CD4-positive, alpha-beta T cell (primary cell): ENCODE results near the gene CUTC. TPM values are rescaled to one million over a fixed set of nuclear protein-coding genes. Genes with fewer than 3 reads are reported as not detected.

Experiments
- ATAC-seq: fragments of 200-7000 bp; cut with Tn5 transposase; one replicate; pipeline ENCODE4 v1.10.0; 2022; ENCODE audit warnings: mild to moderate bottlenecking; ENCODE audit not compliant: poor library complexity
- CTCF ChIA-PET: fragments of 350-600 bp; sonication (Branson Sonifier 250); formaldehyde crosslinking; loops from one replicate; lab custom pipeline; 2021; ENCODE audit warnings: antibody characterized with exemption, inconsistent platforms; lab: Charles Lee
- POLR2A ChIA-PET: fragments of 350-600 bp; sonication (Branson Sonifier 250); formaldehyde crosslinking; loops from one replicate; lab custom pipeline; 2021; ENCODE audit warnings: antibody characterized with exemption, inconsistent platforms; lab: Charles Lee
- DNase-seq, 14 experiments: peaks; one replicate each; pipeline ENCODE4 v3.0.0-alpha.2; 2013 to 2020; ENCODE audit warnings: mixed read lengths in 2 of 14
- H3K27ac ChIP-seq, 2 donors: one replicate each; pipeline versions ENCODE4 v1.5.1 to v1.7.0; 2013; ENCODE audit warnings: low read length in 2 of 2, low read depth in 1 of 2, mild to moderate bottlenecking in 1 of 2
- H3K27me3 ChIP-seq, 2 experiments: 1 replicate in 1 of 2; 2 replicates in 1 of 2; pipeline versions ENCODE4 v1.6.1 to v1.7.0; 2013; ENCODE audit warnings: low read length in 2 of 2, control low read depth in 1 of 2, mild to moderate bottlenecking in 1 of 2, moderate library complexity in 1 of 2; ENCODE audit not compliant: insufficient read depth in 2 of 2, control insufficient read depth in 1 of 2
- H3K36me3 ChIP-seq: one replicate; pipeline ENCODE4 v1.6.1; 2013; ENCODE audit warnings: low read length, control low read depth; ENCODE audit not compliant: insufficient read depth
- H3K4me1 ChIP-seq: one replicate; pipeline ENCODE4 v1.6.1; 2013; ENCODE audit warnings: low read length, control low read depth; ENCODE audit not compliant: insufficient read depth
- H3K4me3 ChIP-seq: one replicate; pipeline ENCODE4 v1.5.1; 2013; ENCODE audit warnings: mild to moderate bottlenecking, low read length, moderate library complexity
- H3K9me3 ChIP-seq, 2 experiments: 1 replicate in 1 of 2; 2 replicates in 1 of 2; pipeline versions ENCODE4 v1.6.1 to v1.7.0; 2013; ENCODE audit warnings: low read length in 2 of 2, mild to moderate bottlenecking in 2 of 2, control low read depth in 1 of 2, moderate library complexity in 1 of 2; ENCODE audit not compliant: control insufficient read depth in 1 of 2, insufficient read depth in 1 of 2
- H3K27ac Mint-ChIP-seq: one replicate; pipeline ENCODE4 v1.8.0; 2020; ENCODE audit warnings: mixed read lengths
- H3K27me3 Mint-ChIP-seq: one replicate; pipeline ENCODE4 v1.8.0; 2021; ENCODE audit warnings: mixed read lengths
- H3K36me3 Mint-ChIP-seq: one replicate; pipeline ENCODE4 v1.8.0; 2021; ENCODE audit warnings: low read depth, mixed read lengths
- H3K4me1 Mint-ChIP-seq: one replicate; pipeline ENCODE4 v1.8.0; 2021; ENCODE audit warnings: low read depth, mixed read lengths
- H3K4me3 Mint-ChIP-seq: one replicate; pipeline ENCODE4 v1.8.0; 2020; ENCODE audit warnings: mild to moderate bottlenecking, mixed read lengths
- H3K9me3 Mint-ChIP-seq: one replicate; pipeline ENCODE4 v1.8.0; 2020; ENCODE audit warnings: mixed read lengths
- CTCF ChIP-seq: fragments of 200-600 bp; IDR thresholded peaks from one replicate; pipeline ENCODE4 v1.8.0; 2022; ENCODE audit warnings: antibody characterized with exemption, mild to moderate bottlenecking
- intact Hi-C, 2 experiments: fragments of 100-400 bp; cut with DNase I in 1 of 2; cut with micrococcal nuclease in 1 of 2; formaldehyde crosslinking; loops; one replicate each; pipeline versions ENCODE4 v1.15.1 to v1.9.0; 2023 to 2025; cut with DNase I, micrococcal nuclease
- total RNA-seq, 174 experiments: library from RNA in 2 of 174; stranded (reverse) in 2 of 174; gene quantifications; one replicate each; pipeline ENCODE4 v1.2.3 and lab custom pipeline; 2021 to 2026

Gene CUTC
- total RNA-seq, 2 experiments from 2014 or later: 14.1 to 16.0 TPM

DNA sequence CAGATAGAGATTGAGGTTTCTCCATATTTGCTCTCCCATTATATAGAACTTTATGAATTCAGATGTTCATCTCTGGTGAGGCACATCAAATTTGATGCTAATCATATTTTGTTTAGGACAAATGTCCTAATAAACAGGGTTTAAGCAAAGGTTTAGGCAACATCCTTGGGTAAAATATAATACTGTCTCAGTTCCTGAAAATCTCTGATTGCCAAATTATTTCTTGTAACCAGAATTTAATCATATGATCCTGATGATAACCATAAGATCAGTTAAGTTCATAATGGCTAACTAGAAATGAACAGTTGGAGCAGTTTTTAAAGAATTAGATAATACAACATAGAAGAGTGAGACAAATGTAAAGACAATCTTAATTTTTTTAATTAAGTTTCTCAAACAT lies 18.6 kb downstream of the CUTC start:
- intact Hi-C loops: no loop called here
- H3K27me3 Mint-ChIP-seq: no peaks in the 10 kb centered on the region
- Histone ChIP-seq H3K36me3 (peaks cover 93% of the 10 kb centered on the region), H3K4me1 (no peaks in the 10 kb centered on the region), H3K27ac (no peak overlapping the region), H3K27me3 (no peaks in the 10 kb centered on the region), H3K4me3 (no peak overlapping the region), H3K9me3 (no peaks in the 10 kb centered on the region)
- no peak for TF ChIP-seq CTCF
- peaks cover 5% of the 10 kb centered on the region for H3K4me1 Mint-ChIP-seq
- peaks cover 92% of the 10 kb centered on the region for H3K36me3 Mint-ChIP-seq
- no peak overlapping the region for H3K27ac Mint-ChIP-seq
- ATAC-seq (no peak), DNase-seq (no peak)
- CTCF ChIA-PET: no interaction called here
- no peaks in the 10 kb centered on the region for H3K9me3 Mint-ChIP-seq
- POLR2A ChIA-PET: no interaction called here
- H3K4me3 Mint-ChIP-seq: no peak overlapping the region

GRCh38 chr10:99754670-99755069 lies 22.6 kb downstream of the CUTC start:
- H3K4me3 ChIP-seq: no peak overlapping the region
- DNase-seq (no peak), ATAC-seq (no peak)
- ChIA-PET POLR2A (no interaction called here), CTCF (no interaction called here)
- Mint-ChIP-seq H3K27ac (no peak overlapping the region), H3K36me3 (peaks cover 95% of the 10 kb centered on the region), H3K4me3 (no peak overlapping the region), H3K27me3 (no peaks in the 10 kb centered on the region), H3K9me3 (no peaks in the 10 kb centered on the region), H3K4me1 (no peaks in the 10 kb centered on the region)
- H3K9me3 ChIP-seq: no peaks in the 10 kb centered on the region
- peaks cover 88% of the 10 kb centered on the region for H3K36me3 ChIP-seq
- TF ChIP-seq CTCF: no peak
- H3K27me3 ChIP-seq: no peaks in the 10 kb centered on the region
- H3K4me1 ChIP-seq: no peaks in the 10 kb centered on the region
- H3K27ac ChIP-seq: no peak overlapping the region
- intact Hi-C loops: no loop called here

- DNase-seq (no peak), ATAC-seq (no peak)
- no peak for TF ChIP-seq CTCF
- Histone ChIP-seq H3K9me3 (peaks cover 0 to 3% of the 10 kb centered on the region in 2 experiments), H3K27me3 (no peaks in the 10 kb centered on the region), H3K4me1 (no peaks in the 10 kb centered on the region), H3K27ac (no peak overlapping the region), H3K36me3 (peaks cover 87% of the 10 kb centered on the region), H3K4me3 (no peak overlapping the region)
- no peaks in the 10 kb centered on the region for H3K27me3 Mint-ChIP-seq
- H3K4me3 Mint-ChIP-seq: no peak overlapping the region
- H3K4me1 Mint-ChIP-seq: no peaks in the 10 kb centered on the region
- H3K27ac Mint-ChIP-seq: no peak overlapping the region
- H3K9me3 Mint-ChIP-seq: no peaks in the 10 kb centered on the region
- ChIA-PET POLR2A (no interaction called here), CTCF (no interaction called here)
- H3K36me3 Mint-ChIP-seq: peaks cover 95% of the 10 kb centered on the region
- intact Hi-C loops: no loop called here
These were observed 24.1 kb downstream of the CUTC start for GRCh38 chr10:99756159-99756558.
